Measurements from ENCODE around the gene RIMS3. TPM values are rescaled to one million over a fixed set of nuclear protein-coding genes. Genes with fewer than 3 reads are reported as not detected.
"Not testable (repeated sequence)": the region's sequence is repeated elsewhere in the genome, so short reads cannot be mapped to it uniquely, and the experiment has no call there.

Gene RIMS3
- total and polyA plus RNA-seq, 4 donors = 4.9 to 18.3 (median 11.5) TPM

DNA sequence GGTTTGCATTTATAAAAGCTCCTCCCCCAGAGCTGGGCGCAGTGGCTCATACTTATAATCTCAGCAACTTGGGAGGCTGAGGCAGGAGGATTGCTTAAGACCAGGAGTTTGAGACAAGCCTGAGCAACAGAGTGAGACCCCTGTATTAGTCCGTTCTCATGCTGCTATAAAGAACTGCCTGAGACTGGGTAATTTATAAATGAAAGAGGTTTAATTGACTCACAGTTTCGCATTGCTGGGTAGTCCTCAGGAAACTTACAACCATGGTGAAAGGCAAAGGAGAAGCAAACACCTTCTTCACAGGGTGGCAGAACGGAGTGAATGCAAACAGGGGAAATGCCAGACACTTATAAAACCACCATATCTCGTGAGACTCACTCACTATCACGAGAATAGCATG is 81.5 kb downstream of the RIMS3 start:
- Histone ChIP-seq H3K9me3 (ENCODE audit: control insufficient read depth, low read length) (no peaks in the 10 kb centered on the region), H3K4me1 (ENCODE audit: control insufficient read depth in 1 of 2, insufficient read depth in 2 of 2, low read length in 2 of 2) (no peaks in the 10 kb centered on the region), H3K27me3 (ENCODE audit: control insufficient read depth in 1 of 2, insufficient read depth in 2 of 2, low read length in 1 of 2) (no peaks in the 10 kb centered on the region), H3K27ac (ENCODE audit: low read depth in 1 of 2, low read length in 2 of 2) (no peak overlapping the region), H3K4me3 (ENCODE audit: low read length in 2 of 2) (no peak overlapping the region), H3K36me3 (ENCODE audit: control insufficient read depth in 1 of 2, insufficient read depth in 2 of 2, low read length in 1 of 2) (no peaks in the 10 kb centered on the region)
- ATAC-seq (ENCODE audit: low FRiP score) = no peak
- intact Hi-C loops (cut with DNase I) = no loop called here
- 76 to 89% methylated on average over 6 of the region's 6 CpGs for WGBS, 2 donors
- no peak for DNase-seq

- 81 to 91% methylated on average over 2 of the region's 2 CpGs for WGBS, 2 donors
- Histone ChIP-seq H3K27me3 (ENCODE audit: control insufficient read depth in 1 of 2, insufficient read depth in 2 of 2, low read length in 1 of 2) (no peaks in the 10 kb centered on the region), H3K27ac (ENCODE audit: low read depth in 1 of 2, low read length in 2 of 2) (no peak overlapping the region), H3K9me3 (ENCODE audit: control insufficient read depth, low read length) (no peaks in the 10 kb centered on the region), H3K4me1 (ENCODE audit: control insufficient read depth in 1 of 2, insufficient read depth in 2 of 2, low read length in 2 of 2) (no peaks in the 10 kb centered on the region), H3K36me3 (ENCODE audit: control insufficient read depth in 1 of 2, insufficient read depth in 2 of 2, low read length in 1 of 2) (no peaks in the 10 kb centered on the region), H3K4me3 (ENCODE audit: low read length in 2 of 2) (no peak overlapping the region)
- no peak for ATAC-seq (ENCODE audit: low FRiP score)
- DNase-seq = no peak
- intact Hi-C loops (cut with DNase I) = no loop called here
These were observed 83.4 kb downstream of the RIMS3 start for GRCh38 chr1:40582116-40582515.

- DNase-seq (no peak), ATAC-seq (ENCODE audit: low FRiP score) (no peak)
- no peak overlapping the region for H3K4me3 ChIP-seq (ENCODE audit: low read length in 2 of 2)
- intact Hi-C loops (cut with DNase I) = no loop called here
- H3K27me3 ChIP-seq (ENCODE audit: control insufficient read depth in 1 of 2, insufficient read depth in 2 of 2, low read length in 1 of 2) = no peaks in the 10 kb centered on the region
- no peaks in the 10 kb centered on the region for H3K36me3 ChIP-seq (ENCODE audit: control insufficient read depth in 1 of 2, insufficient read depth in 2 of 2, low read length in 1 of 2)
- H3K27ac ChIP-seq (ENCODE audit: low read depth in 1 of 2, low read length in 2 of 2) = no peak overlapping the region
- H3K4me1 ChIP-seq (ENCODE audit: control insufficient read depth in 1 of 2, insufficient read depth in 2 of 2, low read length in 2 of 2) = no peaks in the 10 kb centered on the region
- H3K9me3 ChIP-seq (ENCODE audit: control insufficient read depth, low read length) = no peaks in the 10 kb centered on the region
These were observed 90.1 kb downstream of the RIMS3 start for GRCh38 chr1:40575336-40575735.

DNA sequence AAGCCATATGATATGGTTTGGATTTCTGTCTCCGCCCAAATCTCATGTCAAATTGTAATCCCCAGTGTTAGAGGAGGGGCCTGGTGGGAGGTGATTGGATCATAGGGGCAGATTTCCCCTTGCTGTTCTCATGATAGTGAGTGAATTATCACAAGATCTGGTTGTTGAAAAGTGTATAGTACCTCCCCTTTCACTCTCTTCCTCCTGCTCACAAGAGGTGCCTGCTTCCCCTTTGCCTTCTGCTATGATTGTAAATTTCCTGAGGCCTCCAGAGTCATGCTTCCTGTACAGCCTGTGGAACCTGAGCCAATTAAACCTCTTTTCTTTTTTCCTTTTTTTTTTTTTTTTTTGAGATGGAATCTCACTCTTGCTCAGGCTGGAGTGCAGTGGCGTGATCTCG is 90.7 kb downstream of the RIMS3 start:
- DNase-seq; H3K27me3 ChIP-seq (ENCODE audit: control insufficient read depth in 1 of 2, insufficient read depth in 2 of 2, low read length in 1 of 2); H3K36me3 ChIP-seq (ENCODE audit: control insufficient read depth in 1 of 2, insufficient read depth in 2 of 2, low read length in 1 of 2); H3K27ac ChIP-seq (ENCODE audit: low read depth in 1 of 2, low read length in 2 of 2); ATAC-seq (ENCODE audit: low FRiP score); H3K9me3 ChIP-seq (ENCODE audit: control insufficient read depth, low read length); H3K4me1 ChIP-seq (ENCODE audit: control insufficient read depth in 1 of 2, insufficient read depth in 2 of 2, low read length in 2 of 2); intact Hi-C loops (cut with DNase I); H3K4me3 ChIP-seq (ENCODE audit: low read length in 2 of 2): not testable (repeated sequence)
- 90 to 95% methylated on average over 3 of the region's 3 CpGs for WGBS, 2 donors

Other genes starting within 250 kb of the RIMS3 start
- 1 to 10 TPM; 2.2 to 2.4 TPM for gene ZFP69B, start 215.2 kb downstream of the RIMS3 start, total RNA-seq
- gene ZFP69B, start 215.2 kb downstream of the RIMS3 start, polyA plus RNA-seq = 1 to 10 TPM in 1 of 2 donors, under 1 TPM in 1; 0.54 to 2.0 TPM
- 1 to 10 TPM; 3.5 to 3.8 TPM for gene ZFP69, start 188.4 kb downstream of the RIMS3 start, total RNA-seq
- 1 to 10 TPM; 2.5 to 3.9 TPM for gene ZFP69, start 188.4 kb downstream of the RIMS3 start, polyA plus RNA-seq
- 1 to 10 TPM; 4.4 to 7.8 TPM for gene EXO5, start 156.9 kb downstream of the RIMS3 start, total RNA-seq
- gene EXO5, start 156.9 kb downstream of the RIMS3 start, polyA plus RNA-seq = 1 to 10 TPM; 3.5 to 9.1 TPM
- 1 to 10 TPM; 3.9 to 6.4 TPM for gene ZNF684, start 134.0 kb downstream of the RIMS3 start, total RNA-seq
- gene ZNF684, start 134.0 kb downstream of the RIMS3 start, polyA plus RNA-seq = 1 to 10 TPM; 1.8 to 5.1 TPM
- 10 to 100 TPM; 39.1 to 56.4 TPM for gene NFYC, start 26.0 kb upstream of the RIMS3 start, total RNA-seq
- 10 to 100 TPM; 21.3 to 36.2 TPM for gene NFYC, start 26.0 kb upstream of the RIMS3 start, polyA plus RNA-seq
- gene KCNQ4, start 118.1 kb upstream of the RIMS3 start, total RNA-seq = 1 to 10 TPM; 7.2 to 8.7 TPM
- 10 to 100 TPM in 1 of 2 donors, under 1 TPM in 1; 0.88 to 10.0 TPM for gene KCNQ4, start 118.1 kb upstream of the RIMS3 start, polyA plus RNA-seq
- 10 to 100 TPM; 13.2 to 19.0 TPM for gene CITED4, start 196.7 kb upstream of the RIMS3 start, total RNA-seq
- gene CITED4, start 196.7 kb upstream of the RIMS3 start, polyA plus RNA-seq = 10 to 100 TPM in 1 of 2 donors, 1 to 10 TPM in 1; 4.0 to 13.5 TPM

Measured in aorta (tissue), 5 donors.